ENCODE data around the gene MAFG. TPM values are rescaled to one million over a fixed set of nuclear protein-coding genes. Genes with fewer than 3 reads are reported as not detected.

The MAFG gene
- total RNA-seq, 2 experiments from 2014 or later, result 15.3 to 18.3 TPM

- ATAC-seq, result no peak
- no peak for DNase-seq
- no peak overlapping the region for H3K4me3 Mint-ChIP-seq
- peaks cover 23% of the 10 kb centered on the region for H3K36me3 Mint-ChIP-seq (ENCODE audit: low read depth)
- intact Hi-C loops (cut with DNase I, micrococcal nuclease), result no loop called here
- ChIA-PET CTCF (no interaction called here), POLR2A (no interaction called here)
- no peak overlapping the region for H3K27ac Mint-ChIP-seq
- H3K4me1 Mint-ChIP-seq, result peaks cover 5% of the 10 kb centered on the region
- H3K27me3 Mint-ChIP-seq, result peaks cover 5% of the 10 kb centered on the region
- no peaks in the 10 kb centered on the region for H3K9me3 Mint-ChIP-seq (ENCODE audit: low read depth)
Observed at GRCh38 chr17:81903896-81904599, 23.5 kb downstream of the MAFG start.

- DNase-seq (no peak), ATAC-seq (no peak)
- POLR2A ChIA-PET, result no interaction called here
- intact Hi-C loops (cut with DNase I, micrococcal nuclease), result no loop called here
- H3K36me3 Mint-ChIP-seq (ENCODE audit: low read depth), result peaks cover 23% of the 10 kb centered on the region
- H3K27ac Mint-ChIP-seq, result no peak overlapping the region
- CTCF ChIA-PET, result no interaction called here
- H3K9me3 Mint-ChIP-seq (ENCODE audit: low read depth), result no peaks in the 10 kb centered on the region
- no peak overlapping the region for H3K4me3 Mint-ChIP-seq
- peaks cover 5% of the 10 kb centered on the region for H3K4me1 Mint-ChIP-seq
- H3K27me3 Mint-ChIP-seq, result peaks cover 5% of the 10 kb centered on the region
Observed at GRCh38 chr17:81903415-81903831, 24.1 kb downstream of the MAFG start.

DNA sequence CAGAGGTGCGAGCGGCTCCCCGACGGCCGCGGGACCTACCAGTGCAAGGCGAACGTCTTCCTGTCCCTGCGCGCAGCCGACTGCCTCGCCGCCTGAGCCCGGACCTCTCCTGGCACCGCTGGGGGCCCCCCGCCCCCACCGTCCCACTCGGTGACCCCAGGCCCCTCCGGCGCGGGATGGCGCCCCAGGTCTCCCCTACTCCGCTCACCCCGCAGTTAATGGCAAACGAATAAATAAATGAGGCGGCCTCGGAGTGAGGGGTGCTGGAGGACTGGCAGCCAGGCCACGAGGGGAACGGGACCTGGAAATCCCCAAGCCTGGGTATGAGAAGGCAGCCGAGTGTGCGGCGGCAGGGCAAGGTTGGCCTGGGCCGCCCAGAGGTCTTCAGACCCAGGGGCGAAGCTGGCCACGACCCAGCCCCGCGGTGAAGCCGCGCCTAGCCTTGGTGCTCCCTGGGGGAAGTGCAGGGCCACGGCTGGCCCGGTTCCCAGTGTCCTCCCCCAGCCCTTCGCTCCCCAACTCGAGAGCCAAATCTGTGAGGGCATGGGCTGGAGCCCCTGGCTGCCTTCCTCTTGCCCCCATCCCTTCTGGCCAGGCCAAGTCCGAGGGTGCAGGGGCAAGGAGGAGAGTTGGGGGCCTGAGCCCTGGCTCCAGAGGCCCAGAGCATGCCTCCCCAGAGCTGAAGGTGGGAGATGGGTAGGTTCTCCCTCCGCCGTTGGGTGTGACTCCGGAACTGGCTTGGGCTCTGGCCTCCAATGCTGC is 24.7 kb downstream of the MAFG start:
- H3K36me3 Mint-ChIP-seq (ENCODE audit: low read depth), result peaks cover 29% of the 10 kb centered on the region
- no peak overlapping the region for H3K4me3 Mint-ChIP-seq
- peaks cover 5% of the 10 kb centered on the region for H3K27me3 Mint-ChIP-seq
- CTCF ChIA-PET, result no interaction called here
- peak; percentile 45 for ATAC-seq
- H3K4me1 Mint-ChIP-seq, result peaks cover 5% of the 10 kb centered on the region
- POLR2A ChIA-PET, result no interaction called here
- DNase-seq, result no peak
- no peaks in the 10 kb centered on the region for H3K9me3 Mint-ChIP-seq (ENCODE audit: low read depth)
- intact Hi-C loops (cut with DNase I, micrococcal nuclease), result no loop called here
- H3K27ac Mint-ChIP-seq, result no peak overlapping the region

DNA sequence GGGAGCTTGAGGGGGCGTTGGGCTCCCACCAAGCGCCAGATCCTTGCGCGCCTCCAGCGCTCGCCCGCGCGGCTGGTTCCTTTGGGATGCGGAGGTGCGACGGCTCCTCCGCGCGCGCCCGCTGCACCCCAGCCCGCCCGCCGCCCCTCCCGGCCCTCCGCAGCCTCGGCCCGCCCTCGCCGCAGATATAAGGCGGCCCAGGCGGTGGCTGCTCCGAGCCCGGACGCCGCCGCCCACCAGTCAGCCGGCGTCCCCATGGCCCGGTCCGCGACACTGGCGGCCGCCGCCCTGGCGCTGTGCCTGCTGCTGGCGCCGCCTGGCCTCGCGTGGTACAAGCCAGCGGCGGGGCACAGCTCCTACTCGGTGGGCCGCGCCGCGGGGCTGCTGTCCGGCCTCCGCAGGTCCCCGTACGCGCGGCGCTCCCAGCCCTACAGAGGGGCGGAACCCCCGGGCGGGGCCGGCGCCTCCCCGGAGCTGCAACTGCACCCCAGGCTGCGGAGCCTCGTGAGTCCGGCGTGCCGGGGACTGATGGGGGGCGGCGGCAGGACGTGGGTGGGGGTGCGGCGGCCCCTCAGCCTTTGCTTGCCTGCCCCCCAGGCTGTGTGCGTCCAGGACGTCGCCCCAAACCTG is 25.4 kb downstream of the MAFG start, which contains the start of gene NPB:
Gene NPB, plus strand, starts transcription at position 216 of the 630 bp plus-strand sequence. Its CDS starts 40 bp downstream, at position 256.
- H3K4me1 Mint-ChIP-seq, result peaks cover 5% of the 10 kb centered on the region
- no peaks in the 10 kb centered on the region for H3K9me3 Mint-ChIP-seq (ENCODE audit: low read depth)
- DNase-seq (no peak), ATAC-seq (peak; percentile 42)
- POLR2A ChIA-PET, result no interaction called here
- CTCF ChIA-PET, result no interaction called here
- H3K27me3 Mint-ChIP-seq, result peaks cover 5% of the 10 kb centered on the region
- peaks cover 33% of the 10 kb centered on the region for H3K36me3 Mint-ChIP-seq (ENCODE audit: low read depth)
- no peak within 1 kb of the TSS for H3K4me3 Mint-ChIP-seq
- no peak within 1 kb of the TSS for H3K27ac Mint-ChIP-seq
- intact Hi-C loops (cut with DNase I, micrococcal nuclease), result no loop called here

- POLR2A ChIA-PET, result no interaction called here
Observed at GRCh38 chr17:81901167-81902022, 26.1 kb downstream of the MAFG start.

GRCh38 chr17:81900181-81900820 is 27.2 kb downstream of the MAFG start:
- no peak overlapping the region for H3K4me3 Mint-ChIP-seq
- intact Hi-C loops (cut with DNase I, micrococcal nuclease), result no loop called here
- ChIA-PET POLR2A (no interaction called here), CTCF (interaction anchor here (0.6 kb wide), 1 partner anchor 14 kb away, joined by 3 read pairs; no protein-coding TSS in a partner anchor)
- peaks cover 39% of the 10 kb centered on the region for H3K36me3 Mint-ChIP-seq (ENCODE audit: low read depth)
- H3K27ac Mint-ChIP-seq, result no peak overlapping the region
- no peaks in the 10 kb centered on the region for H3K9me3 Mint-ChIP-seq (ENCODE audit: low read depth)
- peaks cover 5% of the 10 kb centered on the region for H3K4me1 Mint-ChIP-seq
- DNase-seq (no peak), ATAC-seq (no peak)
- H3K27me3 Mint-ChIP-seq, result peaks cover 5% of the 10 kb centered on the region

More at GRCh38 chr17:81901167-81902022, 26.1 kb downstream of the MAFG start:
- Mint-ChIP-seq H3K27ac (no peak overlapping the region), H3K4me1 (peaks cover 5% of the 10 kb centered on the region), H3K9me3 (ENCODE audit: low read depth) (no peaks in the 10 kb centered on the region), H3K27me3 (peaks cover 5% of the 10 kb centered on the region), H3K4me3 (no peak overlapping the region), H3K36me3 (ENCODE audit: low read depth) (peaks cover 33% of the 10 kb centered on the region)
- intact Hi-C loops (cut with DNase I, micrococcal nuclease), result no loop called here
- peak; percentile 6 for ATAC-seq
- no peak for DNase-seq
- CTCF ChIA-PET, result interaction anchor here (0.5 kb wide), 1 partner anchor 262 kb away, joined by 3 read pairs; no protein-coding TSS in a partner anchor

DNA sequence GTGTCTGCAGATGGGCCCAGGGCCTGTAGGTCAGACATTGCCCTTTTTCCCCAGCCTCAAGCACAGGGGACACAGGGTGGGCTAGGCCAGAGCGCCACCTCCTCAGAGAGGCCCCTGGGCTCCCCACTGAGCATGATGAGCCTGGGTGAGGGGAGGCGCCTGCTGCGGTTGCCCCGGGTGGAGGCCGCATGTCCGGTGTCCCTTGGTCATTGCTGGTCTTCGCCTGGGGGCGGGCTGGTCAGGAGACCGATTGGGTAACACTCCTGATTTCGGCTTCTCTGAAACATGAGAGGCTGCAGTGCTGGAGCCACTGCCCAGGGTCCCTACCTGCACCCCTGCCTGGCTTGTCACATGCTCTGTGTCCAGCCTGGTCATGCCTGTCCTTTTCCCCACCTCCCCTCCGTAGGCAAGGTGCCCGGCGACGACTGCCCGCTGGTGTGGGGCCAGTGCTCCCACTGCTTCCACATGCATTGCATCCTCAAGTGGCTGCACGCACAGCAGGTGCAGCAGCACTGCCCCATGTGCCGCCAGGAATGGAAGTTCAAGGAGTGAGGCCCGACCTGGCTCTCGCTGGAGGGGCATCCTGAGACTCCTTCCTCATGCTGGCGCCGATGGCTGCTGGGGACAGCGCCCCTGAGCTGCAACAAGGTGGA is 27.9 kb downstream of the MAFG start:
- peaks cover 5% of the 10 kb centered on the region for H3K4me1 Mint-ChIP-seq

DNA sequence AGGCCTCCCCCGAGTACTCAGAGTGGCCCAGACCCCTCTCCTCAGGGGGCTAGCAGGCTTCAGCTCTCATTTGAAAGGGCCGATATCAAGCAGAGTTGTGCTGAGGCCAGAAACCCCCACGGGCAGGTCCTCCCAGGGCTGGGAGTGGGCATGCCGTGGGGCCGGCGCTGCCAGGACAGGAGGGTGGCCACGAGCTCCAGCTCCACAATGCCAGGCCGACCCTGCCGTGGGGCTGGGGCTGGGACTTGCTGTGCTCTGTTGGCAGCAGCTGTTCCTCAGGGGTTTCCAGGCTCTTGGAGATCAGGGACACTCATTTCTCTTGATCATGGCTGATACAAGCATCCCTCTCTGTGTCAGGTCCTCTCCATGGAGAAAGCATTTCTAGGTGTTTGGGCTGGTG is 28.6 kb downstream of the MAFG start:
- ATAC-seq (no peak), DNase-seq (no peak)
- intact Hi-C loops (cut with DNase I, micrococcal nuclease), result no loop called here
- Mint-ChIP-seq H3K4me1 (peaks cover 5% of the 10 kb centered on the region), H3K27ac (no peak overlapping the region), H3K36me3 (ENCODE audit: low read depth) (peaks cover 47% of the 10 kb centered on the region), H3K4me3 (no peak overlapping the region), H3K9me3 (ENCODE audit: low read depth) (no peaks in the 10 kb centered on the region), H3K27me3 (peaks cover 5% of the 10 kb centered on the region)
- POLR2A ChIA-PET, result no interaction called here
- CTCF ChIA-PET, result no interaction called here

More for the DNA sequence above, 27.9 kb downstream of the MAFG start:
- H3K27ac Mint-ChIP-seq, result no peak overlapping the region
- H3K4me3 Mint-ChIP-seq, result no peak overlapping the region
- H3K36me3 Mint-ChIP-seq (ENCODE audit: low read depth), result peaks cover 43% of the 10 kb centered on the region
- DNase-seq (no peak), ATAC-seq (no peak)
- CTCF ChIA-PET, result interaction anchor here (0.6 kb wide), 1 partner anchor 13 kb away, joined by 3 read pairs; no protein-coding TSS in a partner anchor
- H3K27me3 Mint-ChIP-seq, result peaks cover 5% of the 10 kb centered on the region
- no peaks in the 10 kb centered on the region for H3K9me3 Mint-ChIP-seq (ENCODE audit: low read depth)
- POLR2A ChIA-PET, result no interaction called here
- intact Hi-C loops (cut with DNase I, micrococcal nuclease), result no loop called here

- no peak overlapping the region for H3K27ac Mint-ChIP-seq
- DNase-seq, result no peak
- no peaks in the 10 kb centered on the region for H3K9me3 Mint-ChIP-seq (ENCODE audit: low read depth)
- ATAC-seq, result no peak
- H3K4me3 Mint-ChIP-seq, result no peak overlapping the region
- H3K36me3 Mint-ChIP-seq (ENCODE audit: low read depth), result peaks cover 50% of the 10 kb centered on the region
- intact Hi-C loops (cut with DNase I, micrococcal nuclease), result no loop called here
- peaks cover 8% of the 10 kb centered on the region for H3K4me1 Mint-ChIP-seq
- peaks cover 5% of the 10 kb centered on the region for H3K27me3 Mint-ChIP-seq
- POLR2A ChIA-PET, result no interaction called here
- CTCF ChIA-PET, result no interaction called here
Observed at GRCh38 chr17:81898029-81898866, 29.3 kb downstream of the MAFG start.

DNA sequence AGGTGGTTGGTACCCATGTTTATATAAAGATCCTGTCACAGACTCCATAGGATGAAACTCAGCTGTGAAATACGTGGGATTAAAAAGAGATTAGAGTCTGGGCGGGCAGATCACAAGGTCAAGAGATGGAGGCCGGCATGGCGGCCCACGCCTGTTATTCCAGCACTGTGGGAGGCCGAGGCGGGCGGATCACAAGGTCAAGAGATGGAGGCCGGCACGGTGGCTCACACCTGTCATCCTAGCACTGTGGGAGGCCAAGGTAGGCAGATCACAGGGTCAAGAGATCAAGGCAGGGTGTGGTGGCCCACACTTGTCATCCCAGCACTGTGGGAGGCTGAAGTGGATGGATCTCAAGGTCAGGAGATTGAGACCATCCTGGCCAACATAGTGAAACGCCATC is 32.1 kb downstream of the MAFG start:
- intact Hi-C loops (cut with DNase I, micrococcal nuclease), result no loop called here

More for the DNA sequence above, 32.1 kb downstream of the MAFG start:
- Mint-ChIP-seq H3K4me1 (peaks cover 10% of the 10 kb centered on the region), H3K36me3 (ENCODE audit: low read depth) (peaks cover 54% of the 10 kb centered on the region), H3K9me3 (ENCODE audit: low read depth) (no peaks in the 10 kb centered on the region), H3K27ac (no peak overlapping the region), H3K4me3 (no peak overlapping the region), H3K27me3 (no peaks in the 10 kb centered on the region)
- ATAC-seq, result no peak
- POLR2A ChIA-PET, result no interaction called here
- CTCF ChIA-PET, result no interaction called here
- DNase-seq, result no peak

Data from activated CD4-positive, alpha-beta T cell treated with anti-CD3 and anti-CD28 coated beads for 36 hours (primary cell).